HG02588 (cell line): ENCODE results near the gene TTC28.
"Not testable (repeated sequence)": the region's sequence is repeated elsewhere in the genome, so short reads cannot be mapped to it uniquely, and the experiment has no call there.

Experiments used
- ATAC-seq: cut with Tn5 transposase; IDR thresholded peaks from one replicate; pipeline ENCODE4 v1.9.1; 2021; ENCODE audit warnings: mild to moderate bottlenecking, moderate library complexity; ENCODE audit not compliant: unreplicated experiment

Gene TTC28

GRCh38 chr22:28678778-28679610, 646 bp downstream of the TTC28 start:
- not testable (repeated sequence) for ATAC-seq

DNA sequence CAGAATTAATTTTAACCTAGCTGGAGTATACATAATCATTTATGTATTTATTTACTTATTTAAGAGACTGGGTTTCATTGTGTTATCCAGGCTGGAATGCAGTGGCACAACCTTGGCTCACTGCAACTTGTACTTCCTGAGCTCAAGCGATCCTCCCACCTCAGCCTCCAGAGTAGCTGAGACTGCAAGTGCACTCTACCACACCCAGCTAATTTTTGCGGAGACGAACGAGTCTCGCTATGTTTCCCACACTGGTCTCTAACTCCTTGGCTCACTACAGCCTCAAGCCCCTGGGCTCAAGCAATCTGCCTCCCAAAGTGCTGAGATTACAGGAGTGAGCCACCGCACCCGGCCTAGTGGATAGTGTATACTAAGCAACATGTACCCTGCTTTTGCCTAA, 1.5 kb downstream of the TTC28 start:
- ATAC-seq = not testable (repeated sequence)

DNA sequence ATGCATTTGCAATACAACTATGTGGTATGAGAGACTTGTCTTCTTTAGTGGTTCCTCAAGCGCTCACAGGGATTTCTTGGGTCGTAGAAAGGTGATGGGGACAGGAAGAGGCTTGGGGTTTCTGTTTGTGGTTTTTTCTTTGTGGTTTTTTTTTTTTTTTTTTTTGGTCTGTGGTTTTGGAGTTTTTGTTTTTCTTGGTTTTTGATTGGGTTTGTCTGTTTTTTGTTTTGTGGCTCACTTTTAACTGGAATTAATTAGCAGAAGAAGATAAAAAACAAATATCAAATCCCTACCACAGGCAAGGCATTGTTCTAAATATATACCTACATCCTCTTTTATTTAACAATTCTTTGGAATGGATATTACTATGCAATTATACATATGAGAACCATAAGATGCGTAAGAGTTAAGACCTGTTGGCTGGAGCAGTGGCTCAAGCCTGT, 5.5 kb downstream of the TTC28 start:
- ATAC-seq = no peak

- ATAC-seq = no peak
These were observed 8.9 kb downstream of the TTC28 start for GRCh38 chr22:28670756-28671155.

GRCh38 chr22:28670161-28670560, 9.5 kb downstream of the TTC28 start:
- ATAC-seq = no peak

- ATAC-seq = no peak
These were observed 10.3 kb downstream of the TTC28 start for GRCh38 chr22:28669387-28669786.

- ATAC-seq = not testable (repeated sequence)
These were observed 16.1 kb downstream of the TTC28 start for GRCh38 chr22:28663569-28663942.

- ATAC-seq = no peak
These were observed 21.2 kb downstream of the TTC28 start for GRCh38 chr22:28658448-28658847.

- no peak for ATAC-seq
These were observed 23.5 kb downstream of the TTC28 start for GRCh38 chr22:28656181-28656580.

GRCh38 chr22:28650463-28650862, 29.2 kb downstream of the TTC28 start:
- ATAC-seq = no peak

DNA sequence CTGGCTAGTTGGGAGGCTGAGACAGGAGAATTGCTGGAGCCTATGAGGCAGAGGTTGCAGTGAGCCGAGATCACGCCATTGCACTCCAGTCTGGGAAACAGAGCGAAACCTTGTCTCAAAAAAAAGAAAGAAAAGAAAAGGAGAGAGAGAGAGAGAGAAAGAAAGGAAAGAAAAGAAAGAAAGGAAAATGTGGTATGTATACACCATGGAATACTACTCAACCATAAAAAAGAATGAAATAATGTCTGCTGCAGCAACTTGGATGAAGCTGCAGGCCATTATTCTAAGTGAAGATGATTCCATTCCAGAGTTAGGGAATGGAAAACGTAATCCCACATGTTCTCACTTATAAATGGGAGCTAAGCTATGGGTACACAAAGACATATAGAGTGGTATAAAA, 30.8 kb downstream of the TTC28 start:
- ATAC-seq = no peak

DNA sequence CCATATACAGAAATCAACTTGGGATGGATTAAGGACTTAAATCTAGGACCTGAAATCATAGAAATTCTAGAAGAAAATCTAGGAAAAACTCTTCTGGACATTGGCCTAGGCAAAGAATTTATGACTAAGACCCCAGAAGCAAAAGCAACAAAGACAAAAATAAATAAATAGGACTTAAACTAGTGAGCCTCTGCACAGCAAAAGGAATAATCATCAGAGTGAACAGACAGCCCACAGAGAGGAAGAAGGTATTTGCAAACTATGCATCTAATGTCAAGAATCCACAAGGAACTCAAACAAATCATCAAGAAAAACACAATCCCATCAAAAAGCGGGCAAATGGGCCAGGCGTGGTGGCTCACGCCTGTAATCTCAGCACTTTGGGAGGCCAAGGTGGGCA, 32.4 kb downstream of the TTC28 start:
- no peak for ATAC-seq

- ATAC-seq = no peak
These were observed 40.3 kb downstream of the TTC28 start for GRCh38 chr22:28639321-28639720.

DNA sequence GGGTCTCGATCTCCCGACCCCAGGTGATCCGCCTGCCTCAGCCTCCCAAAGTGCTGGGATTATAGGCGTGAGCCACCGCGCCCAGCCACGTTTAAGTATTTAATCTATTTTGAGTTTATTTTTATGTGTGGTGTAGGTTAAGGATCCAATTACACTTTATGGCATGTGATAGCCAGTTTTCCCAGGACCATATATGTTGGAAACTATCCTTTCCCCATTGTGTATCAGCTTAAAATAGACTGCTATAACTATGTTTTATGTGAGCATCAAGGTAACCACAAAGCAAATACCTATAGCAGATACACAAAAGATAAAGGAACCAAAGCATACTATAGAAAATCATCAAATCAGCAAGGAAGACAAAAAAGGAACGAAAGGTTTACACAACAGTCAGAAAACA, 42.4 kb downstream of the TTC28 start:
- ATAC-seq = no peak

- ATAC-seq = no peak
These were observed 49.5 kb downstream of the TTC28 start for GRCh38 chr22:28630177-28630574.

GRCh38 chr22:28629420-28630176, 50.0 kb downstream of the TTC28 start:
- ATAC-seq = no peak

- ATAC-seq = no peak
These were observed 50.9 kb downstream of the TTC28 start for GRCh38 chr22:28628766-28629165.

GRCh38 chr22:28627791-28628190, 51.8 kb downstream of the TTC28 start:
- ATAC-seq = no peak

GRCh38 chr22:28620244-28620922, 59.3 kb downstream of the TTC28 start:
- no peak for ATAC-seq

DNA sequence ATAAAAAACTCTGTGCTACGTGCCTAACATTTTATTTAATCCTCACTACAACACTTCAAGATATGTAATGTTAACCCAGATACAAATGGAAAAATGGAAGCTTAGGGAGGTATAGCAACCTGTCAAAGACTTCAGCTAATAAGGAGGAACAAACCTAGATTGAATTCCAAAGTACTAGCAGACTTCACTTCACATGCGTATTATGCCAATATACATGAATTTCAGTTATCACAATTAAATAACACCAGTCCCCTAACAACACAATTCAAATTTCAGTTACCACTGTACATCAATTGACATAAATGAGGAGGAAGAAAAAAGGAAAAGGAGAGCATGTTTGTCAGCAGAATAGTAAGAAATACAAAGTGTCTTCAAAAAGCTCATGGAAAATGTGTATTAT, 60.4 kb downstream of the TTC28 start:
- no peak for ATAC-seq

GRCh38 chr22:28615423-28615822, 64.2 kb downstream of the TTC28 start:
- not testable (repeated sequence) for ATAC-seq

DNA sequence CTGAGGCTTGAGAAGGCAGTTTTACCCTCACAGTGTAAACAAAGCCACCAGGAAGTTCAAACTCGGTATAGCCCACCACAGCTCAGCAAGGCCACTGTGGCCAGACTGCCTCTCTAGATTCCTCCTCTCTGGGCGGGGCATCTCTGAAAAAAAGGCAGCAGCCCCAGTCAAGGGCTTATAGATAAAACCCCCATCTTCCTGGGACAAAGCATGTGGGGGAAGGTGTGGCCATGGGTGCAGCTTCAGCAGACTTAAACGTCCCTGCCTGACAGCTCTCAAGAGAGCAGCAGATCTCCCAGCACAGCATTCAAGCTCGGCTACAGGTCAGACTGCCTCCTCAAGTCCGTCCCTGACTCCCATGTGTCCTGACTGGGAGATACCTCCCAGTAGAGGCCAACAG, 69.7 kb downstream of the TTC28 start:
- no peak for ATAC-seq
